Keratinocyte (primary cell): ENCODE measurements around the gene HECTD1.

Source experiments
- CTCF ChIP-seq, 3 experiments: IDR thresholded peaks in 1 of 3; conservative IDR thresholded peaks in 1 of 3; optimal IDR thresholded peaks in 1 of 3; 2 replicates in 2 of 3; 3 replicates in 1 of 3; pipeline versions ENCODE3 to v1.5.1; 2011; ENCODE audit warnings: low read length in 3 of 3, mild to moderate bottlenecking in 3 of 3, moderate library complexity in 2 of 3, control low read depth in 1 of 3, inconsistent platforms in 1 of 3; ENCODE audit not compliant: insufficient read depth in 2 of 3; ENCODE audit errors: extremely low read depth in 1 of 3
- EZH2 ChIP-seq: IDR thresholded peaks from one replicate; pipeline ENCODE4 v1.6.1; 2012; ENCODE audit warnings: inconsistent platforms, mild to moderate bottlenecking, low read length, moderate library complexity

- TF ChIP-seq CTCF (optimal IDR thresholded peaks at IDR 0.05 in 1 of 3, IDR thresholded peaks at IDR 0.05 in 1 of 3, conservative IDR thresholded peaks at IDR 0.05 in 1 of 3; ENCODE audit: extremely low read depth in 1 of 3, insufficient read depth in 2 of 3, low read length in 3 of 3) (no peak), EZH2 (no peak)
Measured at GRCh38 chr14:31122098-31122611, 85.4 kb downstream of the HECTD1 start.
